Activated gamma-delta T cell treated with Interleukin-2 at 50 U/mL for 16 hours (primary cell): ENCODE measurements around the gene MPLKIP.
"Not testable (repeated sequence)": the region's sequence is repeated elsewhere in the genome, so short reads cannot be mapped to it uniquely, and the experiment has no call there.

Source experiments
- DNase-seq: peaks from one replicate; pipeline ENCODE4 v3.0.0-alpha.2; 2020

The MPLKIP gene

GRCh38 chr7:40122940-40123254 lies 11.5 kb downstream of the MPLKIP start:
- DNase-seq = no peak

GRCh38 chr7:40122100-40122939 lies 12.1 kb downstream of the MPLKIP start:
- not testable (repeated sequence) for DNase-seq

GRCh38 chr7:40120020-40120419 lies 14.4 kb downstream of the MPLKIP start:
- DNase-seq = no peak

GRCh38 chr7:40118201-40118600 lies 16.2 kb downstream of the MPLKIP start:
- not testable (repeated sequence) for DNase-seq

- DNase-seq = not testable (repeated sequence)
Measured at GRCh38 chr7:40117199-40117598, 17.2 kb downstream of the MPLKIP start.

- no peak for DNase-seq
Measured at GRCh38 chr7:40115936-40116335, 18.5 kb downstream of the MPLKIP start.

GRCh38 chr7:40105879-40106473 lies 28.4 kb downstream of the MPLKIP start:
- no peak for DNase-seq

- DNase-seq = no peak
Measured at GRCh38 chr7:40102897-40103296, 31.5 kb downstream of the MPLKIP start.

GRCh38 chr7:40101201-40101600 lies 33.2 kb downstream of the MPLKIP start:
- DNase-seq = no peak

GRCh38 chr7:40099837-40100236 lies 34.6 kb downstream of the MPLKIP start:
- no peak for DNase-seq

- DNase-seq = no peak
Measured at GRCh38 chr7:40098810-40099209, 35.6 kb downstream of the MPLKIP start.

GRCh38 chr7:40097728-40098127 lies 36.7 kb downstream of the MPLKIP start:
- no peak for DNase-seq

GRCh38 chr7:40095695-40096327 lies 38.6 kb downstream of the MPLKIP start:
- no peak for DNase-seq

- no peak for DNase-seq
Measured at GRCh38 chr7:40095230-40095629, 39.2 kb downstream of the MPLKIP start.

GRCh38 chr7:40093631-40094350 lies 40.6 kb downstream of the MPLKIP start:
- DNase-seq = no peak

- DNase-seq = no peak
Measured at GRCh38 chr7:40092182-40092581, 42.2 kb downstream of the MPLKIP start.

- no peak for DNase-seq
Measured at GRCh38 chr7:40077849-40078248, 56.6 kb downstream of the MPLKIP start.
